ENCODE results near the gene PRMT9.

The PRMT9 gene

GRCh38 chr4:147643616-147644015 lies 40.3 kb downstream of the PRMT9 start:
- H3K4me1 ChIP-seq (ENCODE audit: control insufficient read depth in 1 of 2, insufficient read depth in 2 of 2, low read length in 2 of 2), result no peaks in the 10 kb centered on the region
- no peaks in the 10 kb centered on the region for H3K9me3 ChIP-seq (ENCODE audit: control insufficient read depth in 1 of 2, low read length in 2 of 2)
- no peak overlapping the region for H3K4me3 ChIP-seq (ENCODE audit: low read depth in 1 of 2, low read length in 2 of 2)
- no peaks in the 10 kb centered on the region for H3K27me3 ChIP-seq (ENCODE audit: control insufficient read depth in 1 of 2, insufficient read depth in 2 of 2, low read length in 2 of 2)
- no peak overlapping the region for H3K9ac ChIP-seq (ENCODE audit: low read depth in 1 of 2, low read length in 2 of 2)
- no peak overlapping the region for H3K27ac ChIP-seq (ENCODE audit: low read depth, low read length)
- peaks cover 0 to 22% of the 10 kb centered on the region in 2 donors for H3K36me3 ChIP-seq (ENCODE audit: control insufficient read depth in 1 of 2, insufficient read depth in 2 of 2, low read length in 2 of 2)

- H3K4me1 ChIP-seq (ENCODE audit: control insufficient read depth in 1 of 2, insufficient read depth in 2 of 2, low read length in 2 of 2), result no peaks in the 10 kb centered on the region
- no peak overlapping the region for H3K4me3 ChIP-seq (ENCODE audit: low read depth in 1 of 2, low read length in 2 of 2)
- H3K27ac ChIP-seq (ENCODE audit: low read depth, low read length), result no peak overlapping the region
- peaks cover 8 to 27% of the 10 kb centered on the region in 2 donors for H3K36me3 ChIP-seq (ENCODE audit: control insufficient read depth in 1 of 2, insufficient read depth in 2 of 2, low read length in 2 of 2)
- no peaks in the 10 kb centered on the region for H3K27me3 ChIP-seq (ENCODE audit: control insufficient read depth in 1 of 2, insufficient read depth in 2 of 2, low read length in 2 of 2)
- no peak overlapping the region for H3K9ac ChIP-seq (ENCODE audit: low read depth in 1 of 2, low read length in 2 of 2)
- H3K9me3 ChIP-seq (ENCODE audit: control insufficient read depth in 1 of 2, low read length in 2 of 2), result no peaks in the 10 kb centered on the region
Measured at GRCh38 chr4:147640331-147640730, 43.6 kb downstream of the PRMT9 start.

GRCh38 chr4:147639388-147639787 lies 44.6 kb downstream of the PRMT9 start:
- H3K4me1 ChIP-seq (ENCODE audit: control insufficient read depth in 1 of 2, insufficient read depth in 2 of 2, low read length in 2 of 2), result no peaks in the 10 kb centered on the region
- H3K9me3 ChIP-seq (ENCODE audit: control insufficient read depth in 1 of 2, low read length in 2 of 2), result no peaks in the 10 kb centered on the region
- H3K9ac ChIP-seq (ENCODE audit: low read depth in 1 of 2, low read length in 2 of 2), result no peak overlapping the region
- no peak overlapping the region for H3K27ac ChIP-seq (ENCODE audit: low read depth, low read length)
- peaks cover 8 to 34% of the 10 kb centered on the region in 2 donors for H3K36me3 ChIP-seq (ENCODE audit: control insufficient read depth in 1 of 2, insufficient read depth in 2 of 2, low read length in 2 of 2)
- H3K27me3 ChIP-seq (ENCODE audit: control insufficient read depth in 1 of 2, insufficient read depth in 2 of 2, low read length in 2 of 2), result no peaks in the 10 kb centered on the region
- H3K4me3 ChIP-seq (ENCODE audit: low read depth in 1 of 2, low read length in 2 of 2), result no peak overlapping the region

- Histone ChIP-seq H3K4me3 (ENCODE audit: low read depth in 1 of 2, low read length in 2 of 2) (no peak overlapping the region), H3K9ac (ENCODE audit: low read depth in 1 of 2, low read length in 2 of 2) (no peak overlapping the region), H3K36me3 (ENCODE audit: control insufficient read depth in 1 of 2, insufficient read depth in 2 of 2, low read length in 2 of 2) (peaks cover 12 to 38% of the 10 kb centered on the region in 2 donors), H3K9me3 (ENCODE audit: control insufficient read depth in 1 of 2, low read length in 2 of 2) (no peaks in the 10 kb centered on the region), H3K4me1 (ENCODE audit: control insufficient read depth in 1 of 2, insufficient read depth in 2 of 2, low read length in 2 of 2) (no peaks in the 10 kb centered on the region), H3K27me3 (ENCODE audit: control insufficient read depth in 1 of 2, insufficient read depth in 2 of 2, low read length in 2 of 2) (no peaks in the 10 kb centered on the region), H3K27ac (ENCODE audit: low read depth, low read length) (no peak overlapping the region)
Measured at GRCh38 chr4:147638942-147639341, 45.0 kb downstream of the PRMT9 start.

GRCh38 chr4:147638365-147638764 lies 45.6 kb downstream of the PRMT9 start:
- no peaks in the 10 kb centered on the region for H3K27me3 ChIP-seq (ENCODE audit: control insufficient read depth in 1 of 2, insufficient read depth in 2 of 2, low read length in 2 of 2)
- peaks cover 12 to 39% of the 10 kb centered on the region in 2 donors for H3K36me3 ChIP-seq (ENCODE audit: control insufficient read depth in 1 of 2, insufficient read depth in 2 of 2, low read length in 2 of 2)
- H3K4me1 ChIP-seq (ENCODE audit: control insufficient read depth in 1 of 2, insufficient read depth in 2 of 2, low read length in 2 of 2), result no peaks in the 10 kb centered on the region
- no peak overlapping the region for H3K27ac ChIP-seq (ENCODE audit: low read depth, low read length)
- no peak overlapping the region for H3K9ac ChIP-seq (ENCODE audit: low read depth in 1 of 2, low read length in 2 of 2)
- no peaks in the 10 kb centered on the region for H3K9me3 ChIP-seq (ENCODE audit: control insufficient read depth in 1 of 2, low read length in 2 of 2)
- no peak overlapping the region for H3K4me3 ChIP-seq (ENCODE audit: low read depth in 1 of 2, low read length in 2 of 2)

GRCh38 chr4:147635348-147635747 lies 48.6 kb downstream of the PRMT9 start:
- Histone ChIP-seq H3K9me3 (ENCODE audit: control insufficient read depth in 1 of 2, low read length in 2 of 2) (no peaks in the 10 kb centered on the region), H3K27me3 (ENCODE audit: control insufficient read depth in 1 of 2, insufficient read depth in 2 of 2, low read length in 2 of 2) (no peaks in the 10 kb centered on the region), H3K36me3 (ENCODE audit: control insufficient read depth in 1 of 2, insufficient read depth in 2 of 2, low read length in 2 of 2) (peaks cover 17 to 33% of the 10 kb centered on the region in 2 donors), H3K4me1 (ENCODE audit: control insufficient read depth in 1 of 2, insufficient read depth in 2 of 2, low read length in 2 of 2) (no peaks in the 10 kb centered on the region), H3K27ac (ENCODE audit: low read depth, low read length) (no peak overlapping the region), H3K4me3 (ENCODE audit: low read depth in 1 of 2, low read length in 2 of 2) (no peak overlapping the region), H3K9ac (ENCODE audit: low read depth in 1 of 2, low read length in 2 of 2) (no peak overlapping the region)

- Histone ChIP-seq H3K36me3 (ENCODE audit: control insufficient read depth in 1 of 2, insufficient read depth in 2 of 2, low read length in 2 of 2) (peaks cover 17 to 41% of the 10 kb centered on the region in 2 donors), H3K9ac (ENCODE audit: low read depth in 1 of 2, low read length in 2 of 2) (no peak overlapping the region), H3K27me3 (ENCODE audit: control insufficient read depth in 1 of 2, insufficient read depth in 2 of 2, low read length in 2 of 2) (no peaks in the 10 kb centered on the region), H3K4me1 (ENCODE audit: control insufficient read depth in 1 of 2, insufficient read depth in 2 of 2, low read length in 2 of 2) (no peaks in the 10 kb centered on the region), H3K9me3 (ENCODE audit: control insufficient read depth in 1 of 2, low read length in 2 of 2) (no peaks in the 10 kb centered on the region), H3K27ac (ENCODE audit: low read depth, low read length) (no peak overlapping the region), H3K4me3 (ENCODE audit: low read depth in 1 of 2, low read length in 2 of 2) (no peak overlapping the region)
Measured at GRCh38 chr4:147633643-147634042, 50.3 kb downstream of the PRMT9 start.

- Histone ChIP-seq H3K9ac (ENCODE audit: low read depth in 1 of 2, low read length in 2 of 2) (no peak overlapping the region), H3K27ac (ENCODE audit: low read depth, low read length) (no peak overlapping the region), H3K4me1 (ENCODE audit: control insufficient read depth in 1 of 2, insufficient read depth in 2 of 2, low read length in 2 of 2) (no peaks in the 10 kb centered on the region), H3K27me3 (ENCODE audit: control insufficient read depth in 1 of 2, insufficient read depth in 2 of 2, low read length in 2 of 2) (no peaks in the 10 kb centered on the region), H3K4me3 (ENCODE audit: low read depth in 1 of 2, low read length in 2 of 2) (no peak overlapping the region), H3K9me3 (ENCODE audit: control insufficient read depth in 1 of 2, low read length in 2 of 2) (no peaks in the 10 kb centered on the region), H3K36me3 (ENCODE audit: control insufficient read depth in 1 of 2, insufficient read depth in 2 of 2, low read length in 2 of 2) (peaks cover 17 to 46% of the 10 kb centered on the region in 2 donors)
Measured at GRCh38 chr4:147633113-147633512, 50.9 kb downstream of the PRMT9 start.

GRCh38 chr4:147629783-147630730 lies 53.9 kb downstream of the PRMT9 start:
- Histone ChIP-seq H3K4me1 (ENCODE audit: control insufficient read depth in 1 of 2, insufficient read depth in 2 of 2, low read length in 2 of 2) (no peaks in the 10 kb centered on the region), H3K9me3 (ENCODE audit: control insufficient read depth in 1 of 2, low read length in 2 of 2) (no peaks in the 10 kb centered on the region), H3K9ac (ENCODE audit: low read depth in 1 of 2, low read length in 2 of 2) (no peak overlapping the region), H3K36me3 (ENCODE audit: control insufficient read depth in 1 of 2, insufficient read depth in 2 of 2, low read length in 2 of 2) (peaks cover 12 to 60% of the 10 kb centered on the region in 2 donors), H3K27me3 (ENCODE audit: control insufficient read depth in 1 of 2, insufficient read depth in 2 of 2, low read length in 2 of 2) (no peaks in the 10 kb centered on the region), H3K27ac (ENCODE audit: low read depth, low read length) (no peak overlapping the region), H3K4me3 (ENCODE audit: low read depth in 1 of 2, low read length in 2 of 2) (no peak overlapping the region)

GRCh38 chr4:147628415-147628814 lies 55.5 kb downstream of the PRMT9 start:
- H3K36me3 ChIP-seq (ENCODE audit: control insufficient read depth in 1 of 2, insufficient read depth in 2 of 2, low read length in 2 of 2), result peaks cover 8 to 60% of the 10 kb centered on the region in 2 donors
- no peaks in the 10 kb centered on the region for H3K4me1 ChIP-seq (ENCODE audit: control insufficient read depth in 1 of 2, insufficient read depth in 2 of 2, low read length in 2 of 2)
- no peak overlapping the region for H3K9ac ChIP-seq (ENCODE audit: low read depth in 1 of 2, low read length in 2 of 2)
- no peak overlapping the region for H3K4me3 ChIP-seq (ENCODE audit: low read depth in 1 of 2, low read length in 2 of 2)
- H3K27me3 ChIP-seq (ENCODE audit: control insufficient read depth in 1 of 2, insufficient read depth in 2 of 2, low read length in 2 of 2), result no peaks in the 10 kb centered on the region
- H3K9me3 ChIP-seq (ENCODE audit: control insufficient read depth in 1 of 2, low read length in 2 of 2), result no peaks in the 10 kb centered on the region
- no peak overlapping the region for H3K27ac ChIP-seq (ENCODE audit: low read depth, low read length)

All from duodenal mucosa (tissue), 2 donors.